Measurements from ENCODE around the gene DAB2IP. TPM values are rescaled to one million over a fixed set of nuclear protein-coding genes. Genes with fewer than 3 reads are reported as not detected.

The DAB2IP gene
- total RNA-seq, 1 experiment from 2014 or later: 56.3 TPM

DNA sequence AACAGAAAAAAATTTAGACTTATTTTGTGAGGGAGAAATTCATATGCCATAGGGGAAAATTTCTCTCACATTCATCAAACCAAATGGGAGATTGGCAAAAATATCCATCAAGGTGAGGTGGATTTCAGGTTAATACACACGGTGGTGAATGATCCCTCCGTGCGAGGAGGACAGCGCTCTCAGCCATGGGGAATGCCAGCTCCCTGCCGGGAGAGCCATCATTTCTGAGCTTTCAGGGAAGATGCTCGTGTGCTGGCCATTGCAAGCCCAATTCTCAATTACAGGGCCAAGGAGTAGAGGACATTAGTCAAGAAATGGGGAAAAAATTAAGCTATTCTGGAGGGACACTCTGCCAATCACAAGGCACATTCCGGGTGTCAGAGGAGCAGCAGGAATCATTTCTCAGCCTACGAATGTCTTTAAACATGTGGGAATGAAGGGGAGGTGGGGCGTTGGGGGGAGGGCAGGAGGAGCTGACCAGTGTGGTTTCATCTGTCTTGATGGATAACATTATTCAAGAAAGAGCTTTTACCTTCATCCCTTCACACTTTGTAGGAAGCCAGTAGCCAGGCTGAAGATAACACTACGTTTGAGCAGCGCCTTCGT is 165.5 kb downstream of the DAB2IP start:
- no TSS peak for BruUV-seq (replicated peaks)

DNA sequence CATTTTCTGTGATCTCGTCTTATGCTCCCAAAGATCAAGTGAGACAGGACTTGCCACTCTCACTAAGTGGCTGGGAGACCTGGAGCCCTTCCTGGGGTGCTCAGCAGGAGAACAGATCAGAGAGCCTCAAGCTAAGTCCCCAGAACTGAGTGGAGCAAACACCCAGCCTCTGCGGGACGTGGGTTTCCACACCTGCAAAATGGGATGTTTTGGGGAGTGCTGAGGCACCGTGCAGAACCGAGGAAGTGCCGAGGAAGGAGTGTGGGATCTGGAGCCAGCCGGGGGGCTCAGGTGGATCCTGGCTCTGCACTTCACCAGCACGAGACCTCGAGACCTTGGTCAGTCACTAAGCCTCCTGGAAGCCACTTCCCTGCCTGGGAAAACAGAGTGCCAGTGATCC is 166.0 kb downstream of the DAB2IP start:
- H3K4me3 Mint-ChIP-seq (ENCODE audit: low read depth, unreplicated experiment): no peak overlapping the region
- no TSS peak for BruUV-seq (replicated peaks)
- H3K4me1 Mint-ChIP-seq (ENCODE audit: low read depth, unreplicated experiment): no peaks in the 10 kb centered on the region
- no peaks in the 10 kb centered on the region for H3K9me3 Mint-ChIP-seq (ENCODE audit: low read depth, unreplicated experiment)
- CTCF ChIA-PET: no interaction called here
- no peaks in the 10 kb centered on the region for H3K36me3 Mint-ChIP-seq (ENCODE audit: insufficient read depth, unreplicated experiment)
- intact Hi-C loops (cut with micrococcal nuclease; ENCODE audit: unreplicated experiment): no loop called here
- no peaks in the 10 kb centered on the region for H3K27me3 Mint-ChIP-seq (ENCODE audit: unreplicated experiment)
- TF ChIP-seq, protein P1, sequence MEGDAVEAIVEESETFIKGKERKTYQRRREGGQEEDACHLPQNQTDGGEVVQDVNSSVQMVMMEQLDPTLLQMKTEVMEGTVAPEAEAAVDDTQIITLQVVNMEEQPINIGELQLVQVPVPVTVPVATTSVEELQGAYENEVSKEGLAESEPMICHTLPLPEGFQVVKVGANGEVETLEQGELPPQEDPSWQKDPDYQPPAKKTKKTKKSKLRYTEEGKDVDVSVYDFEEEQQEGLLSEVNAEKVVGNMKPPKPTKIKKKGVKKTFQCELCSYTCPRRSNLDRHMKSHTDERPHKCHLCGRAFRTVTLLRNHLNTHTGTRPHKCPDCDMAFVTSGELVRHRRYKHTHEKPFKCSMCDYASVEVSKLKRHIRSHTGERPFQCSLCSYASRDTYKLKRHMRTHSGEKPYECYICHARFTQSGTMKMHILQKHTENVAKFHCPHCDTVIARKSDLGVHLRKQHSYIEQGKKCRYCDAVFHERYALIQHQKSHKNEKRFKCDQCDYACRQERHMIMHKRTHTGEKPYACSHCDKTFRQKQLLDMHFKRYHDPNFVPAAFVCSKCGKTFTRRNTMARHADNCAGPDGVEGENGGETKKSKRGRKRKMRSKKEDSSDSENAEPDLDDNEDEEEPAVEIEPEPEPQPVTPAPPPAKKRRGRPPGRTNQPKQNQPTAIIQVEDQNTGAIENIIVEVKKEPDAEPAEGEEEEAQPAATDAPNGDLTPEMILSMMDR (IDR thresholded peaks at IDR 0.05; ENCODE audit: unreplicated experiment): no peak
- no peak for DNase-seq
- no peak overlapping the region for H3K27ac Mint-ChIP-seq (ENCODE audit: unreplicated experiment)

More for the DNA sequence above, 165.5 kb downstream of the DAB2IP start:
- H3K27me3 Mint-ChIP-seq (ENCODE audit: unreplicated experiment): no peaks in the 10 kb centered on the region
- no peak overlapping the region for H3K27ac Mint-ChIP-seq (ENCODE audit: unreplicated experiment)
- CTCF ChIA-PET: no interaction called here
- DNase-seq: no peak
- intact Hi-C loops (cut with micrococcal nuclease; ENCODE audit: unreplicated experiment): no loop called here
- no peaks in the 10 kb centered on the region for H3K9me3 Mint-ChIP-seq (ENCODE audit: low read depth, unreplicated experiment)
- H3K36me3 Mint-ChIP-seq (ENCODE audit: insufficient read depth, unreplicated experiment): no peaks in the 10 kb centered on the region
- TF ChIP-seq, protein P1 (IDR thresholded peaks at IDR 0.05; ENCODE audit: unreplicated experiment): no peak
- no peaks in the 10 kb centered on the region for H3K4me1 Mint-ChIP-seq (ENCODE audit: low read depth, unreplicated experiment)
- H3K4me3 Mint-ChIP-seq (ENCODE audit: low read depth, unreplicated experiment): no peak overlapping the region

DNA sequence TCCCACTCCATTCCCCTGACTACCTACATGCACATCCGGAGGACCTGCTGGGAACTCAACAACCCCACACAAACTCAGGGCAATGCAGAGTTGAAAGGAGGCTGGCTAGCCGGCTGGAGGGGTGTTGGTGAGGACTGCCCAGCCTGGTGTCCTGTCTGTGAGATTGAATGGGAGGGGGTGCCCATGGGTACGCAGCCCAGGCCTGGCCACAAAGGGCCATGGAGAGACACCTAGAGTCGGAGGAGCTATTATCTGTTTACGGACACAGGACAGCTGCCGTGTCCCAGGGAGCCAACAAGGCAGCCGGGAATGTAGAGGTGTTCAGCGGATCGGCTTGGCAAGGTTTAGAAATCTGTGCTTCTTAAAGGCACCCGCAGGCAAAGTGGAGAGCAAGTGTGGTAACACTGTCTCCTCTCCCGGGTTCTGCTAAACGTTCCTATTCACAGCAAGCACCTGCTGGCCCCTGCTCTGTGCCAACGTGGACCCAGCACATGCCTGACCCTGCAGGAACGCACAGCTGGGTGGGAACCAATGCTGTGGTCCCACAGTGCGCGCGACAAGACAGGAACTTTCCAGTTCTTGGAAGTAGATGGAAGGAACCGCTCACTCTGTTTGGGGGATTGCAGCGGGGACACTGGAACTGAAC is 166.7 kb downstream of the DAB2IP start:
- H3K27ac Mint-ChIP-seq (ENCODE audit: unreplicated experiment): no peak overlapping the region
- CTCF ChIA-PET: no interaction called here
- TF ChIP-seq, protein P1 (IDR thresholded peaks at IDR 0.05; ENCODE audit: unreplicated experiment): no peak
- no peaks in the 10 kb centered on the region for H3K9me3 Mint-ChIP-seq (ENCODE audit: low read depth, unreplicated experiment)
- H3K4me1 Mint-ChIP-seq (ENCODE audit: low read depth, unreplicated experiment): no peaks in the 10 kb centered on the region
- no peak for DNase-seq
- intact Hi-C loops (cut with micrococcal nuclease; ENCODE audit: unreplicated experiment): no loop called here
- no peaks in the 10 kb centered on the region for H3K27me3 Mint-ChIP-seq (ENCODE audit: unreplicated experiment)
- no peak overlapping the region for H3K4me3 Mint-ChIP-seq (ENCODE audit: low read depth, unreplicated experiment)
- BruUV-seq (replicated peaks): no TSS peak
- no peaks in the 10 kb centered on the region for H3K36me3 Mint-ChIP-seq (ENCODE audit: insufficient read depth, unreplicated experiment)

DNA sequence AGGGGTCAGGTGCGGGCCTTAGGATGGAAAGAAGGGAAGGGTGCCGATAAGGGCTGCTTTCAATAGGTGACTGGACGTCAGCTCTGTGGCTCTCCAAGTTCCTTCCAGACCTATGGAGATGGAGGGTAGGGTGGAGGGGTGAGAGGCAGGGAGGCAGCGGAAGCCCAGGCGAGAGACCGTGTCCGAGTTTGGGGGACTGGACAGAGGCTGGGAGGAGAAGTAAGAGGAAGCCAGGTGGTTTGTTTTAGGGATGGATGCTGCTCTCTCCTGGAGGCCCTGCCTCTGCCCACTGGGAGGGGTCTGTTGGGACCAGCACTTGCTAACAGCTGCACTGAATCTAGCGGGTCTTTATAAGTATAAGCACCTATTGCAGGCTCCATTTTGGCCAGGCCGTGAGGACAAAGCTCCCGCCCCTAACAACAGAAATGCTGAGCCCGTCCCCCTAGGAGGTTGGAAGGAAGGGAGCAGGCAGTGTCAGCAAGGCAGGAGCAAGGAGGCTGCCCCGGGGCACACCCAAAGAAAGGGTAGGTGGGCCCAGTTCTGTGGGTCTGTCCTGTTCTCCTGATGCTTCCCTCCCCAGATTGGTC is 167.5 kb downstream of the DAB2IP start:
- CTCF ChIA-PET: no interaction called here
- intact Hi-C loops (cut with micrococcal nuclease; ENCODE audit: unreplicated experiment): no loop called here
- TF ChIP-seq, protein P1 (IDR thresholded peaks at IDR 0.05; ENCODE audit: unreplicated experiment): no peak
- no peaks in the 10 kb centered on the region for H3K4me1 Mint-ChIP-seq (ENCODE audit: low read depth, unreplicated experiment)
- H3K36me3 Mint-ChIP-seq (ENCODE audit: insufficient read depth, unreplicated experiment): no peaks in the 10 kb centered on the region
- H3K27ac Mint-ChIP-seq (ENCODE audit: unreplicated experiment): no peak overlapping the region
- no peak overlapping the region for H3K4me3 Mint-ChIP-seq (ENCODE audit: low read depth, unreplicated experiment)
- no peak for DNase-seq
- no peaks in the 10 kb centered on the region for H3K9me3 Mint-ChIP-seq (ENCODE audit: low read depth, unreplicated experiment)
- H3K27me3 Mint-ChIP-seq (ENCODE audit: unreplicated experiment): no peaks in the 10 kb centered on the region
- no TSS peak for BruUV-seq (replicated peaks)

All from Calu3 (cell line).